HG03060 (cell line): ENCODE measurements around the gene PAFAH1B2.

ENCODE experiments used
- ATAC-seq: cut with Tn5 transposase; IDR thresholded peaks from one replicate; pipeline ENCODE4 v1.9.1; 2021; ENCODE audit warnings: low read depth, moderate number of reproducible peaks; ENCODE audit not compliant: unreplicated experiment

The PAFAH1B2 gene

DNA sequence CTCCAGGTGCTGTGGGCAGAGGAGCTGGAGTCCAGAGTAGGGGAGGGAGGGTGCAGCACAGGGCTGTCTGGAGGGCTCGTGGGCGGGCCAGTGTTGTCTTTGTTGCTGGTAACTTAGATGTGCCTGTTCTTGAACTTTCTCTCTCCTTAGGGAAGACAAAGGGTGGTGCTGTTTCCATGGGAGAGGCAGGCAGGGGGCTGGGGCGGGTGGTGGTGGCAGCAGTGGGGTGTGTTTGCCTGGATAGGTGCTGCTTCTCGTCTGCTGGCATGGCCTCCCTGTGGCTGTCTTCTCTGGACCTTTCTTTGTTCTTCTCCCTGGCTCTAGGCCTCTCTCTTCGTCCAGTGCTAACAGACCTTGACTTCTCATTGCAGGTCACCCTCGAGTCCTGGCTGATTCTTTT, 42.9 kb downstream of the PAFAH1B2 start:
- ATAC-seq: no peak

DNA sequence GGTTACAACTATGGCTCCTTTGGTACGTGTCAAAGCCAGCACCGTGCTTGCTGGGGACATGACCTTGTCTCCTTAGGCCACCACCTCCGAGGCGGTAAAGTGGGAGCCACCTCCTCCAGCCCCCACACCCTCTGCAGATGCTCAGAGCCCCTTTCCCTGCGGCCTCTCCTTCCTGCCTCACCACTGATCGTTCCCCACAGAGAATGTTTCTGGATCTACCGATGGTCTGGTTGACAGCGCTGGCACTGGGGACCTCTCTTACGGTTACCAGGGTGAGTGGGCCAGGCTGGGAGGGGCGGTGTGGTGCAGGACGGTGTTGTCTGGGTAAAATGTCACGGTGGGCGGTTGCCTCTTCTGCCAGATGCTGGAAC, 43.3 kb downstream of the PAFAH1B2 start:
- no peak for ATAC-seq

DNA sequence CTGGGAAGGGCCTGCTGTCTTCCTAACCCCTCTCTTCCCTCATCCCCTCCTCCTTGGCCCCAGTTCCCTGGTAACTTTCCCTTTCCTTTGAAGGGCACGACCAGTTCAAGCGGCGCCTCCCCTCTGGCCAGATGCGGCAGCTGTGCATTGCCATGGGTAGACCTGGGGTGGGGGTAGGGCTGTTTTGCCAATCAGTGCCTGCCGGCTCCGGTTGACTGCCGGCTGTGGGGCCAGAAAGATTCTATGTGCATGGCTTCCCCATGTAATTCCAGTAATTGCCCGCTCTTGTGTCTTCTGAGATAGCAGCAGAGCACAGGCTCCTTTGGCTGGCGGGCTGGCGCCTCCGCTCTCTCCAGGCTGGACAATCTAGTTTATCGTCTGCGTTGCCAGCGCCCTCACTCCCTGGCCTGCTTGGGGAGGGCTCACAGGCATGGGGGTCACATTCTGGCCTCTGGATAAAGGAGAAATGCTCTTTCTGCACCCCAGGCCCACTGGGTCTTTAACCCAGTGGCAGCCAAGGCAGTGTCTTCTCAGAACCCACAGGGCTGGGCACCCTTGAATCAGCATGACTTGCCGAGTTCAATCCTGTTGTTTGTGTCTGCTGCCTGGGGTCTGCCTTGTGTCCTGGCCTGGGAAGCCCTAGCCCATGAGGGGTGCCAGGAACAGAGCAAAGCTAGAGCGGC, 43.9 kb downstream of the PAFAH1B2 start:
- ATAC-seq: no peak

DNA sequence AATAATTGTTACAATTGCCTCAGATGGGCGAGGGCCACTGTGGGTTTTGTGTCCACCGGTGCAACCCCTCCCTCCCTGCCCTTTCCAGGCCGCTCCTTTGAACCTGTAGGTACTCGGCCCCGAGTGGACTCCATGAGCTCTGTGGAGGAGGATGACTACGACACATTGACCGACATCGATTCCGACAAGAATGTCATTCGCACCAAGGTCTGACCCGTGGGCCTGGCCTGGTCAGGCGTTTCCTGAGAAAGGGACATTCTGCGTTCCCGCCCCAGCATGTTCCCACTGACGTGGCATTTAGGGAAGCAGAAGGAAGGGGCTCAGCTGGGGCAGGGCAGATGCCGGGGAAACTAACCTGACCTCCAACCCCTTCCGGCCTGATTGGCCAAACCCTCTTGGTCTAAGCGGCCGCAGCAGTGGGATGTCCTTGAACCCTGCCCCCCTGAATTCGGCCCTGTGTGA, 44.6 kb downstream of the PAFAH1B2 start:
- no peak for ATAC-seq

DNA sequence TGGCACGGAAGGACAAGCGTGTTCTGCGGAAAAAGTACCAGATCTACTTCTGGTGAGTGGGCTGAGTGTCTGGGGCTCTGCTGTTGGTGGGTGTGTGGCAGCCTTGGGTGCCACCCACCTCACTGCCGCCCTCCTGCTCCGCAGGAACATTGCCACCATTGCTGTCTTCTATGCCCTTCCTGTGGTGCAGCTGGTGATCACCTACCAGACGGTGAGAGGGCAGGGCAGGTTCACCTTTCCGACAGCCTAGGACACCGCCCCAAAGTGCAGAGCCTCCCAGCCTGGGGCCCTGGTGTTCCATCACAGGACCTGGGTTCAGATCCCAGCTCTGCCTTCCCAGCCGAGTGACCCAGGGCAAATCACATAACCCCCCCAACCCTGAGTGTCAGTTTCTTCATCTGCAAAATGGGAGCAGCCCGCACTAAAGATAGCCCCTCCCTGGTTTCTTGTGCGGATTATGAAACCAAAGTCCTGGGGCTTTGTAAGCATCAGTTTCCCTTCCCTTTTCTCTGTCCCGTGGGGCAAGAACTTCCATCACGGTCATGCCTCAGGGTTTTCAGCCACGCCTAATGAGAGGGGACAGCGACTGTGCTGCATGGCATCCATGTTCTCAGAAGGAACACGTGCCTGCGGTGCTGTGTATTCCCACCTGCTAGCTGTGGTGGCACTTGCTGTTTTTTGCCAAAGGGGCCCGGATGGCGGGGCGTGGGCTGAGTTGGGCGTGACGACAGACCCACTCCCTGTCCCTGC, 45.3 kb downstream of the PAFAH1B2 start:
- no peak for ATAC-seq

DNA sequence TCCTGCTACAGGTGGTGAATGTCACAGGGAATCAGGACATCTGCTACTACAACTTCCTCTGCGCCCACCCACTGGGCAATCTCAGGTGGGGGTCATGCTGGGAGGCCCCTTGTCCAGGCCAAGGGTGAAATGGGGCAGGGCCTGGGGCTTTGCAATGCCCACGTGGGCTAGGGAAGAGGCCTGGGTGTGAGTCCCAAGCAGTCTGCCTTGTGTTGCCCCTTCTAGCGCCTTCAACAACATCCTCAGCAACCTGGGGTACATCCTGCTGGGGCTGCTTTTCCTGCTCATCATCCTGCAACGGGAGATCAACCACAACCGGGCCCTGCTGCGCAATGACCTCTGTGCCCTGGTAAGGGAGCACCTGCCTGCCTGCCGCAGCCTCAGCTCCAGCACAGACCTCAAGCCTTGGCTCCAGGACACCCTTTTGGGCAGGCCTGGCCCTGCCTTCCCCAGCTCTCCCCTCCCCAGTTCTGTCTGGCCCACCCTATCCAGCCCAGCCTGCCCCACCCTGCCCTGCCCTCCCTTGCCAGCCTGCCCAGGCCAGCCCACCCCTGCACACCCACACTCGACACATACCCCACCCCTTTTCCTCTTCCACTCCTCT, 46.0 kb downstream of the PAFAH1B2 start:
- ATAC-seq: no peak

DNA sequence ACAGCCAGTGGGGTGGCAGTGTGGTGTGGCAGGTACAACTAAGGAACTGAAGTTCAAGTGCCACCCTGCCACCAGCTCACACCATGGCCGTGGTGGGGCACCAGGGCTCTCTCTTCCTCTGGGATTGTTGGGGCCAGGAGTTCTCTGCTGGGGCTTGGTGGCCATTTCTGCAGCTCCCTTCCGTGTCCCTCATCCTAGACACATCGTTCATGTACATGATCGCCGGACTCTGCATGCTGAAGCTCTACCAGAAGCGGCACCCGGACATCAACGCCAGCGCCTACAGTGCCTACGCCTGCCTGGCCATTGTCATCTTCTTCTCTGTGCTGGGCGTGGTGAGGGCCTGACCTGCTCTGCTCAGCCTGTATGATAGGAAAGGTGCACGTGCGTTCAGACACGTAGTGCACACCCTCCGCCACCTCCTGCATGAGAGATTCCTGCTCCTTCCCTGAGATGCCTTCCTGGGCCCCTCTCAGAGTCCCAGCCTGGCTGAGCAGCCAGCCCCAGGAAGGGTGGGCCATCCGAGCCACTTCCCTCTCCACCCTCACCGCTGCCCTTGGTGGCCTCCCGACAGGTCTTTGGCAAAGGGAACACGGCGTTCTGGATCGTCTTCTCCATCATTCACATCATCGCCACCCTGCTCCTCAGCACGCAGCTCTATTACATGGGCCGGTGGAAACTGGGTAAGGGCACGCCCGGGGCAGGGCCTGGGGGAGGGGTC, 47.8 kb downstream of the PAFAH1B2 start:
- ATAC-seq: no peak

DNA sequence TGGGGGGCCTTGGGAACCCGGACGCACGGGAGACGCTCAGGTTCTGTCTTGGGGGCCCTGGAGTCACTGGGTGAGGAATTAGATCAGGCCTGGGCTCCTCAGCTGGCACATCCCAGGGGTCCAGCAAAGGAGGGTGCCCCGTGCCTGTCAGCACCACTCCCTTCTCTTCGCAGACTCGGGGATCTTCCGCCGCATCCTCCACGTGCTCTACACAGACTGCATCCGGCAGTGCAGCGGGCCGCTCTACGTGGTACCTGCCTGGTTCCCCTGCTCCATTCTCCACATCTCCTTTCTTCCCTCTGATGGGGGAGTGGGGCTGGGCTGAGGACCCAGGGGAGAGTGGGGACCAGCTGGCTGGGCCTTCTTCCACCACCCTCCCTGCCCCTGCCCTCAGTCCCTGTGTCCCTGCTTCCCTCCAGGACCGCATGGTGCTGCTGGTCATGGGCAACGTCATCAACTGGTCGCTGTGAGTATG, 48.4 kb downstream of the PAFAH1B2 start:
- no peak for ATAC-seq

DNA sequence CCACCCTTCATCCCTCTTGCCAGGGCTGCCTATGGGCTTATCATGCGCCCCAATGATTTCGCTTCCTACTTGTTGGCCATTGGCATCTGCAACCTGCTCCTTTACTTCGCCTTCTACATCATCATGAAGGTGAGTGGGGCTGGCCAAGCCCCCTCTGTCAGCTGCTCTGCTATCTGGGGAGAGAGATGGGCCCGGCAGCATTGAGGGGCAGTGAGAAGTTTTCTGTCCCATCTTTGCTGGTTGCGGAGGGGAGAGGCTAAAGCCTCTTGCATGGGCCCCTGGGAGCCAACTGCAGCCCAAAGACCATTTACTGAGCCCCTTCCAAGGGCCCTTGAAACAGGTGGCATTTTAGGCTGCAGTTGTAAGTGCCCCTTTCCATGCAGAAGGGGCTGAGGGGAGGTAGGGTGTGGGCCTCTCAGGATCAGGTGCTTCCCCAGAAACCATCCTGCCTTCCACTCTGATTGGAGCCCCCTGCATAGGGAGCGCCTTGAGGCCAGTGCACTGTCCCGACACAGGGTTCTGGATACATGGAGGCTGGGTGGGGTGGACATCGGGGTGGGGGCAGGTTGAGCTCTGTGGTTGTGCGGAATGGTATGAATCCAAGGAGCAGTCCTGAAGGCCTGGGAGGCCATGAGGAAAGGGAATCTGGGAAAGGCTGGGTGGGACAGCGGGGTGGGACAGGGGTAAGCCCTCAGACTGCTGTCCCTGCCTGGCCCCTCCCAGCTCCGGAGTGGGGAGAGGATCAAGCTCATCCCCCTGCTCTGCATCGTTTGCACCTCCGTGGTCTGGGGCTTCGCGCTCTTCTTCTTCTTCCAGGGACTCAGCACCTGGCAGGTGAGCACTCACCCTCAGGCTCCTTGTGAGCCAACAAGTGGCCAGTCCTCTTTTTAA, 49.3 kb downstream of the PAFAH1B2 start:
- ATAC-seq: no peak

DNA sequence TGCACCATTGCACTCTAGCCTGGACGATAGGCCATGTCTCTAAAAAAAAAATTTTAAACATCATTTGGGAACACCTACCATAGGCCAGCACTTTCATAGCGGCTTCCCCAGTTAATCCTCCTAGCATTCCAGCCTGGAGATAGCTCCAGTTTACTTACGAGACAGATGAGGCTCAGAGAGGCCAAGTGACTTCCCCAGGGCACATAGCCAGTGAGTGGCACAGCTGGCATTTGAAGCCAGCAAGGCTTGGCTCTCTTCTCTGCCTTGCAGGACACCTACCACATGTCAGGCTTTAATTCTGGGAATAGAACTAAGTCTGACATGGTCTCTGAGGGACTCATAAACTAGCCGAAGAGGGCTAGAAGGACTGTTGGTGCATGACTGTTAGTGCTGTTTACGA, 50.2 kb downstream of the PAFAH1B2 start:
- ATAC-seq: no peak

DNA sequence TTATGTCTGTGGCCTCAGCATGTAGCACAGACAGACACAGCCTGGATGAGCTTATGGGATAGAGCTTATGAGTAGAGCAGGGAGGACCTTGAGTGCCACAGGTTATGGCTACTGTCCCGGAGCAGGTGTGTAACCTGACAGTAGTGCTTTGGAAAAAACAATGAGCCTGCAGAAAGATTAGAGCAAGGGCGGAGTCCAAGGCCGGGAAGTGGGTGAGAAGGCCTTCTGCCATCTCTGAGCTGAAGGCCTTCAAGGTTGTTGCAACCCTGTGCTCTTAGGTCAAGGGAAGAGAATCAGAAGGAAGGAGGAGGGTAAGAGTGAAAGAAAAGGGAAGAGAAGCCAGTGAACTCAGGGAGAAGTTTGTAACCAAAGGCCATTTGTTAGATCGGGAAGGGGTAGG, 51.2 kb downstream of the PAFAH1B2 start:
- ATAC-seq: no peak

DNA sequence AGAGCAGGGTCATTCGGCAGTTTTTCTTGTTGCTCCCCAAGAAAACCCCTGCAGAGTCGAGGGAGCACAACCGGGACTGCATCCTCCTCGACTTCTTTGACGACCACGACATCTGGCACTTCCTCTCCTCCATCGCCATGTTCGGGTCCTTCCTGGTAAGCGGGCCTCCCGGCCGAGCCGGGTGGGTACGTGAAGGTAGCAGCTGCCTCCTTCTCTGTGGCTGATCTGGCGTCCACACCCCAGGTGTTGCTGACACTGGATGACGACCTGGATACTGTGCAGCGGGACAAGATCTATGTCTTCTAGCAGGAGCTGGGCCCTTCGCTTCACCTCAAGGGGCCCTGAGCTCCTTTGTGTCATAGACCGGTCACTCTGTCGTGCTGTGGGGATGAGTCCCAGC, 51.7 kb downstream of the PAFAH1B2 start:
- no peak for ATAC-seq

DNA sequence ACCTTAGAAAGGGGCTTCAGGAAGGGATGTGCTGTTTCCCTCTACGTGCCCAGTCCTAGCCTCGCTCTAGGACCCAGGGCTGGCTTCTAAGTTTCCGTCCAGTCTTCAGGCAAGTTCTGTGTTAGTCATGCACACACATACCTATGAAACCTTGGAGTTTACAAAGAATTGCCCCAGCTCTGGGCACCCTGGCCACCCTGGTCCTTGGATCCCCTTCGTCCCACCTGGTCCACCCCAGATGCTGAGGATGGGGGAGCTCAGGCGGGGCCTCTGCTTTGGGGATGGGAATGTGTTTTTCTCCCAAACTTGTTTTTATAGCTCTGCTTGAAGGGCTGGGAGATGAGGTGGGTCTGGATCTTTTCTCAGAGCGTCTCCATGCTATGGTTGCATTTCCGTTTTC, 52.9 kb downstream of the PAFAH1B2 start:
- ATAC-seq: no peak

DNA sequence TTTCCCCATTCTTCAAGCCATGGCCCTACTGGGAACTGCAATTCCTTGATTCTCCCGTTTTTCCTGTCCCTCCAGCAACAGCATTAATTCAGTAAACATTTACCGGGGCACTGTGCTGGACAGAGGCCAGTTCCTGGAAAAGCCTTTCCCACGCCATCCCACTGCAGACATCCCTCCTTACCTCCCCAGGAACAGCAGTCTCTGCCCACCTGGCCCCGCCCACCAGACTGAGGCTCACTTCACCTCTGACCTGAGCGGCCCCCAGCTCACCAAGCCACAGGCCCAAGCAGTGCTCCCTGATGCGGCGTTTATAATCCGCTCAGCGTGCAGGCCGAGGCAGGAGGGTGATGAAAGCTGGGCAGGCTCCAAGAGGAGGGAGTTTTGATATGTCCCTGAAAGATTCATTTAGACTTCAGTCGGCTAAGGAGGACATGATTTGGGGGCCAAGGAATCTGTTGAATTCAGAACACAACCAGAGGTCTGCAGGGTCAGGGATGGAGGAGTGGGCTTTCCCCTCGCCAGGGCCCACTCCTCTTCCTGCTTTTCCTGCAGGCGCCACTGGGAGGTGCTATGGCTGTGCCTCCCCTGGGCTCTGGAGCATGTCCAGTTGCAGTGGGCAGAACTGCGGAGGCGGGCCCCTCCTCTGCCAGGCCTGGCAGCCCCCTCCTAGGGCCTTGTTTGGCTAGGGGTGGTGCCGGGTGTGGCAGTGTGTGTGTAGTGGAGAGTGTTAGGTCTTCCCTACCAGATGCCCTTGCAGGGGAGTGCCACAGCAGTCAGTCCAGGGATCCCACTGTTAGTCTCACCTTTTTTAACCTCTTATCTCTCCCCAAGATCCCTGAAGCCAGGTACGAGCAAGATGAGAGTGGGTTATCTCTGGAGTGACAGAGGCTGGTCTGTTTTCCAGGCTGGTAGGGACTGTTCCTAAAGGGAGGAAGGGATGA, 53.7 kb downstream of the PAFAH1B2 start:
- no peak for ATAC-seq

DNA sequence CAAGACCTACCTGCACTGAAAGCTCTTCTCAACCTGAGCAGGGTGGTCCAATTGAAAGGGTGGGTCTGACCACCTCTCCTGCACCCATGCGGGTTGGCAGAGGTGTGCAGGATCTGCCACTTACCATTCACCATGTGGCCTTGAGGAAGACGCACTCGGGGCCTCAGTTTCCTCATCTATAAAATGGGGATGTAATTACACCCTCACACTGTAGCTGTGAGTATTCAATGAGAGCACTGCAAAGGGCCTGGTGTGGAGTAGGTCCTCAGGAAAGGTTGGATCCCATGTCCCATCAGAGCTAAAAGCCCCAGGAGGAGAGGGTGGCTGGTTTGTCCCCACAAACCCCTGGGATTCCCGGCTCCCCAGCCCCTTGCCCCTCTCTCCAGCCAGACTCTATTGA, 54.5 kb downstream of the PAFAH1B2 start:
- ATAC-seq: no peak

DNA sequence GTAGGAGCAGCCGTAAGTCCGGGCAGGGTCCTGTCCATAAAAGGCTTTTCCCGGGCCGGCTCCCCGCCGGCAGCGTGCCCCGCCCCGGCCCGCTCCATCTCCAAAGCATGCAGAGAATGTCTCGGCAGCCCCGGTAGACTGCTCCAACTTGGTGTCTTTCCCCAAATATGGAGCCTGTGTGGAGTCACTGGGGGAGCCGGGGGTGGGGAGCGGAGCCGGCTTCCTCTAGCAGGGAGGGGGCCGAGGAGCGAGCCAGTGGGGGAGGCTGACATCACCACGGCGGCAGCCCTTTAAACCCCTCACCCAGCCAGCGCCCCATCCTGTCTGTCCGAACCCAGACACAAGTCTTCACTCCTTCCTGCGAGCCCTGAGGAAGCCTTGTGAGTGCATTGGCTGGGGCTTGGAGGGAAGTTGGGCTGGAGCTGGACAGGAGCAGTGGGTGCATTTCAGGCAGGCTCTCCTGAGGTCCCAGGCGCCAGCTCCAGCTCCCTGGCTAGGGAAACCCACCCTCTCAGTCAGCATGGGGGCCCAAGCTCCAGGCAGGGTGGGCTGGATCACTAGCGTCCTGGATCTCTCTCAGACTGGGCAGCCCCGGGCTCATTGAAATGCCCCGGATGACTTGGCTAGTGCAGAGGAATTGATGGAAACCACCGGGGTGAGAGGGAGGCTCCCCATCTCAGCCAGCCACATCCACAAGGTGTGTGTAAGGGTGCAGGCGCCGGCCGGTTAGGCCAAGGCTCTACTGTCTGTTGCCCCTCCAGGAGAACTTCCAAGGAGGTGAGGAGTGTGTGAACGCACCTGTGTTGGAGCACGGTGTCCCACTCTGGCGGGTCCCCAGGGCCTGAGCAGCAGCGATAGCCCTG, 55.2 kb downstream of the PAFAH1B2 start, which contains the start of gene TAGLN:
TSS of gene TAGLN (plus strand) at position 318 of the 863 bp plus-strand sequence. CDS start 3,644 bp downstream, outside the sequence.
- ATAC-seq: no peak

DNA sequence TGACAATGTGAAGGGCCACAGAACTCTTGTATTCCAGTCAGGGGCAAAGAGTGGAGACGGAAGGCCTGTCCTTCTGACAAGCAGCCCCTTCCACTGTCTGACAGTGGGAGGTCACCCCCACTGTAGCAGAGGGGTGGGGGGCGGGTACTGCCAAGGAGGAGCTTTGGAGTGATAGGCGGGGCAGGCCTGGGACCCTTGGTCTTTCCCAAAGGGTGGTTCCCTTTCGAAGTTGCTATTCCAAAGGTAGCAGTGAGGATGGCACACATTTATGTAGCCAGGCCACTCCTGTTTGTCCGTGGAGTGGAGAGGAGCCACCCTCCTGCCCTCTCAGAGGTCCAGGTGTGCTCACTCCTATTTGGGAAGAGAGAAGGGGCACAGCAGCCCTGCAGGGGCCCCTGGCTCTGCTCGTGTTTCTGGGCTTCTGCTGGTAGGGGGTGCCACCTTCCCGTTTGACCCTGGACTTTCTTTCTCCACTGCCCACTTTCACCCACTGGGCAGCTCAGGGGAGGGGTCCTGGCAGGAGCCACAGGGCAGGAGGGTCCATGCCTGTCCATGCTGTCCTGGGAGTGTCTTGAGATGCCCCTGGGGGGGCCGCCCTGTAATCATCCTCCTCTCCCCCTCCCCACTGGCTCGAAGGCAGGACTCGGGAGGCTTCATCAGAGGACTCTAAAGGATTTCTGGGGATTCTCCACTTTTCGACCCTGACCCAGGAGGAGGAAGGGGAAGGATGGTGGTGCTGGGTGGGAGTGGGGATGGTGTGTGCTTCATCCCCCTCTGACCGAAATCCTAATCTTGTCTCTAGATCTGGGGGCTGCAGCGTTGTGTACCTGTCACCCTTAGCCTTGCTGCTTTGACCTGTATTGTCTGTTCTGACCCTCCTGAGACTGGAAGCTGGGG, 56.1 kb downstream of the PAFAH1B2 start:
- no peak for ATAC-seq
